Peyer's patch (tissue), 4 donors: ENCODE data around the gene BRCA1.

Experiments
- POLR2A ChIP-seq, 2 donors: fragments of 450-650 bp; IDR thresholded peaks; one replicate each; pipeline ENCODE4 v1.5.1; 2017; ENCODE audit warnings: antibody characterized with exemption in 2 of 2, mild to moderate bottlenecking in 2 of 2, moderate library complexity in 2 of 2
- TF ChIP-seq, protein P1 (sequence below), 6 experiments: fragments of 450-650 bp in 4 of 6; fragments of 200-600 bp in 2 of 6; sonication (generic) in 1 of 6; IDR thresholded peaks; one replicate each; pipeline ENCODE4 v1.5.1; 2017 to 2019; ENCODE audit warnings: antibody characterized with exemption in 6 of 6, mild to moderate bottlenecking in 3 of 6, moderate library complexity in 1 of 6

- TF ChIP-seq, protein P1, sequence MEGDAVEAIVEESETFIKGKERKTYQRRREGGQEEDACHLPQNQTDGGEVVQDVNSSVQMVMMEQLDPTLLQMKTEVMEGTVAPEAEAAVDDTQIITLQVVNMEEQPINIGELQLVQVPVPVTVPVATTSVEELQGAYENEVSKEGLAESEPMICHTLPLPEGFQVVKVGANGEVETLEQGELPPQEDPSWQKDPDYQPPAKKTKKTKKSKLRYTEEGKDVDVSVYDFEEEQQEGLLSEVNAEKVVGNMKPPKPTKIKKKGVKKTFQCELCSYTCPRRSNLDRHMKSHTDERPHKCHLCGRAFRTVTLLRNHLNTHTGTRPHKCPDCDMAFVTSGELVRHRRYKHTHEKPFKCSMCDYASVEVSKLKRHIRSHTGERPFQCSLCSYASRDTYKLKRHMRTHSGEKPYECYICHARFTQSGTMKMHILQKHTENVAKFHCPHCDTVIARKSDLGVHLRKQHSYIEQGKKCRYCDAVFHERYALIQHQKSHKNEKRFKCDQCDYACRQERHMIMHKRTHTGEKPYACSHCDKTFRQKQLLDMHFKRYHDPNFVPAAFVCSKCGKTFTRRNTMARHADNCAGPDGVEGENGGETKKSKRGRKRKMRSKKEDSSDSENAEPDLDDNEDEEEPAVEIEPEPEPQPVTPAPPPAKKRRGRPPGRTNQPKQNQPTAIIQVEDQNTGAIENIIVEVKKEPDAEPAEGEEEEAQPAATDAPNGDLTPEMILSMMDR (IDR thresholded peaks at IDR 0.05) = no peak
- TF ChIP-seq POLR2A (IDR thresholded peaks at IDR 0.05) = no peak
Measured at GRCh38 chr17:43033948-43034881, 90.9 kb downstream of the BRCA1 start.
